ENCODE data around the gene GRPR.
"Not testable (repeated sequence)": the region's sequence is repeated elsewhere in the genome, so short reads cannot be mapped to it uniquely, and the experiment has no call there.

Gene GRPR

DNA sequence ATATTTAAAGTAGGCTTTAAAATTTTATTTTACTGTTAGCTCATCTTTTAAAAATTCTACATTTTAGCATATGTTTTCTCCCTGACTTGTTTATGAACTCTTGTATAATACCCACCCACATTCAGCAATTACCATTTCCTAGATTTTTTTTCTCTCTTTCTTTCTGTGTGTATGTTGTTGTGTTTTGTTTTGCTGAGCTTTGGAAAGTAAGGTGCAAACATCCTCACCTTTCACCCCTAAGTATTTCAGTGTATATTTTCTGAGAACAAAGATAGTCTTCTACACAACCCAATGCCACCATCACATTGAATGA lies 18.8 kb downstream of the GRPR start:
- ATAC-seq (replicated peaks): no peak
- H3K27me3 Mint-ChIP-seq: peaks cover 24 to 26% of the 10 kb centered on the region in 2 donors
- DNase-seq: no peak
- H3K4me1 Mint-ChIP-seq (ENCODE audit: low read depth in 2 of 2): peaks cover 0 to 2% of the 10 kb centered on the region in 2 donors
- H3K9me3 Mint-ChIP-seq: no peaks in the 10 kb centered on the region
- H3K36me3 Mint-ChIP-seq (ENCODE audit: insufficient read depth): no peaks in the 10 kb centered on the region
- no peak overlapping the region for H3K4me3 Mint-ChIP-seq
- no peak overlapping the region for H3K27ac Mint-ChIP-seq

DNA sequence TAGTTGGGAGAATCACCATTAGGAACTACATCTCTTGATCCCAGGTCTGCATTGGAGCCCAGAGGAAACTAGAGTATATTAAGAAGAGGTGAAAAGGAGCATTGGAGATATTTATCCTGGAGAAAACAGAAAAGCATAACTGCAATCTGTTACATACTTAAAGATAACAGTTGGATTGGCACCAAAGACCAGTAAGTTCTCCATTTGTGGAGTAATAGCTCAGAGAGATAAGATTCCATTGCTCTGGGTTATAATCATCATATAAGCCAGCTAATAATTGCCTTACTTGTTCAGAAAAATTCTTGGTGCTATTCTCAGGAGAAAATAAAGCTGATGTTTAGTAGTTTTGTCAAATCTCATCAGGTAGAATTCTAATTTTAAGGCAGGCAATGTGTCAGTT lies 20.6 kb downstream of the GRPR start:
- Mint-ChIP-seq H3K27me3 (peaks cover 24 to 26% of the 10 kb centered on the region in 2 donors), H3K4me3 (no peak overlapping the region), H3K27ac (no peak overlapping the region), H3K4me1 (ENCODE audit: low read depth in 2 of 2) (peaks cover 0 to 2% of the 10 kb centered on the region in 2 donors), H3K9me3 (no peaks in the 10 kb centered on the region), H3K36me3 (ENCODE audit: insufficient read depth) (no peaks in the 10 kb centered on the region)
- no peak for ATAC-seq (replicated peaks)
- no peak for DNase-seq

DNA sequence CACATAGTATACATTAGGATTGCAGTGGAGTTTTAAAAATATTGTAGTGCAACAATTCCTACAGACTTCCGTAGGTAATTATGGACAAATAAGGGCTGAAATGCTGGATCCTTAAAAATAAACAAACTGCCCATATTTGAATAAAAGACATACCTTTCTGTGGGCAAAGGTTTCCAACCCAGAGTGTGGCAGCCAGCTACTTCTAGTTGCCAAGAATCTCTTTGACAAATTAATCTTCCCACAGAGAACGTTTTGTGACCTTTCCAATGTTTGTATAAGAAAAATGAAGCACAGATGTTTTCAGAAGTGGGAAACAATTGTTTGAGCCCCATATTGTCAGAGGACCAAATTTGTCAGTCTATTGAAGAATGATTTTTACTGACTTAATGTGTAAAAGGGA lies 21.1 kb downstream of the GRPR start:
- H3K27ac Mint-ChIP-seq: no peak overlapping the region
- no peaks in the 10 kb centered on the region for H3K9me3 Mint-ChIP-seq
- DNase-seq (no peak), ATAC-seq (replicated peaks) (no peak)
- H3K4me1 Mint-ChIP-seq (ENCODE audit: low read depth in 2 of 2): peaks cover 0 to 2% of the 10 kb centered on the region in 2 donors
- no peak overlapping the region for H3K4me3 Mint-ChIP-seq
- no peaks in the 10 kb centered on the region for H3K36me3 Mint-ChIP-seq (ENCODE audit: insufficient read depth)
- H3K27me3 Mint-ChIP-seq: peaks cover 24 to 26% of the 10 kb centered on the region in 2 donors

DNA sequence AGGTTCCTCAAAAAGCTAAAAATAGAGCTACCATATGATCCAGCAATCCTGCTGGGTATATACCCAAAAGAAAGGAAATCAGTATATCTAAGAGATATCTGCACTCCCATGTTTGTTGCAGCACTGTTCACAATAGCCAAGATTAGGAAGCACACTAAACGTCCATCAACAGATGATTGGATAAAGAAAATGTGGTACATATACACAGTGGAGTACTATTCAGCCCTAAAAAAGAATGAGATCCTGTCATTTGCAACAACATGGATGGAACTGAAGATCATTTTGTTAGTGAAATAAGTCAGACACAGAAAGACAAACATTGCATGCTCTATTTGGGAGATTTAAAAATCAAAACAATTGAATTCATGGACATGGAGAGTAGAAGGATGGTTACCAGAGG lies 21.7 kb downstream of the GRPR start:
- ATAC-seq (replicated peaks); H3K4me1 Mint-ChIP-seq (ENCODE audit: low read depth in 2 of 2); H3K36me3 Mint-ChIP-seq (ENCODE audit: insufficient read depth); H3K9me3 Mint-ChIP-seq; H3K4me3 Mint-ChIP-seq; H3K27ac Mint-ChIP-seq; DNase-seq: not testable (repeated sequence)
- peaks cover 24 to 26% of the 10 kb centered on the region in 2 donors for H3K27me3 Mint-ChIP-seq

DNA sequence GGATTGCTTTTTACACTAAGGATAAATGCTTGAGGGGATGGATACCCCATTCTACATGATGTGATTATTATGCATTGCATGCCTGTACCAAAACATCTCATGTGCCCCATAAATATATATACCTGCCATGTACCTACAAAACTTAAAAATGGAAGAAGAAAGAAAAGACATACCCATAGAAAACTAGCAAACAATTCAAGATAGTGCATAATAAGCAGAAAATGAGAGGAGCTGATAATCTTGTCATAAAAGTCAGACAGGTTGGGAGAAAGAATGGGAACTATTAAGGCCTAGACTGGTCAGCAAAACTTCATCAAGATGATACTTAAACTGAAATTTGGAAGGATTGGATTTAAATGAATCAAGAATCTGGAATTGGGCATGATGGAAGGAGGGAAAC lies 22.3 kb downstream of the GRPR start:
- Mint-ChIP-seq H3K27ac (no peak overlapping the region), H3K4me1 (ENCODE audit: low read depth in 2 of 2) (peaks cover 0 to 1% of the 10 kb centered on the region in 2 donors), H3K27me3 (peaks cover 24 to 26% of the 10 kb centered on the region in 2 donors), H3K36me3 (ENCODE audit: insufficient read depth) (no peaks in the 10 kb centered on the region), H3K4me3 (no peak overlapping the region), H3K9me3 (no peaks in the 10 kb centered on the region)
- no peak for ATAC-seq (replicated peaks)
- no peak for DNase-seq

DNA sequence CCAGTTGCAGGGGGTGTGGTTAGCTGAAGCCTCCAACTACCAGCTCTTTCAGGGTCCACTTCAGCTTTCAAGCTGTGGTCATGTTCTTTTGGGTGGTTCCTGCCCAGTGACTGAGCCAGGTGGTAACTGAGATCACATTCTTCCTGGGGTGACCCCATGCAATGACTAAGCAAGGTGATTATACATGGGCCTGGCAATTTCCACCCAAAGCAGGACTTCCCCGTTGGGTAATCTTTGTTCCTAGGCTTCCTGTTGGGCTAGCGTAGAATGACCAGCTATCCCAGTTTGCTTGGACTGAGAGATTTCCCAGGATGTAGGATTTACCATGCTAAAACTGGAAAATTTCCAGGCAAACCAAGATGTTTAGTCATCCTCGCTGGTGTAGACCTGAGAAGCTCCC lies 25.5 kb downstream of the GRPR start:
- DNase-seq (no peak), ATAC-seq (replicated peaks) (no peak)
- no peaks in the 10 kb centered on the region for H3K36me3 Mint-ChIP-seq (ENCODE audit: insufficient read depth)
- peaks cover 11 to 14% of the 10 kb centered on the region in 2 donors for H3K27me3 Mint-ChIP-seq
- H3K4me3 Mint-ChIP-seq: no peak overlapping the region
- no peaks in the 10 kb centered on the region for H3K9me3 Mint-ChIP-seq
- no peak overlapping the region for H3K27ac Mint-ChIP-seq
- no peaks in the 10 kb centered on the region for H3K4me1 Mint-ChIP-seq (ENCODE audit: low read depth in 2 of 2)

DNA sequence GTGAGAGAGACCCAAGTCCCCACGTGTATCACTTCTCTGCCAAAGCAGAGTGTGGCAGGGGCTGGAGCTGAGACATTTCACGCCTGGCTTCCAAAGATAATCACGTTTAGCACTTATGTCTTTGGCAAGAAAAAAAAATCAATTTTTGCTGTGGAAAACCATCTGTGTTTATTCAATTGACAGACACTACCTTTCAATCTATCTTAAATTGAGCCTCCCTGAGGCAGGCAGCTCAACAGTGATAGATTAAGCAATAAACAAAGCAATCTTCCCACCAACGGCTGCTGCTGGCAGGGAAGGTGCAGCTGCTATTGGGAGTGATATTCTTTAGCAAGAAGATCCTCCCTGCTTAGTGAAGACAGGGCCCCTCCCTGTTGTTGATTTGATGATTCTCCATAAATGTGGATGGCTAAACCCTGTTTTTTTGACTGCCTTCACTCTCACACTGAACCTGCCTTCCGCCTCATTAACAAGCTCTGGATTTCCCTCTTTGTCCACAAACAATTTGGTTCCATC lies 32.3 kb downstream of the GRPR start:
- ATAC-seq (replicated peaks) (no peak), DNase-seq (no peak)
- Mint-ChIP-seq H3K27me3 (no peaks in the 10 kb centered on the region), H3K4me1 (ENCODE audit: low read depth in 2 of 2) (no peaks in the 10 kb centered on the region), H3K36me3 (ENCODE audit: insufficient read depth) (no peaks in the 10 kb centered on the region), H3K9me3 (no peaks in the 10 kb centered on the region), H3K27ac (no peak overlapping the region), H3K4me3 (no peak overlapping the region)

DNA sequence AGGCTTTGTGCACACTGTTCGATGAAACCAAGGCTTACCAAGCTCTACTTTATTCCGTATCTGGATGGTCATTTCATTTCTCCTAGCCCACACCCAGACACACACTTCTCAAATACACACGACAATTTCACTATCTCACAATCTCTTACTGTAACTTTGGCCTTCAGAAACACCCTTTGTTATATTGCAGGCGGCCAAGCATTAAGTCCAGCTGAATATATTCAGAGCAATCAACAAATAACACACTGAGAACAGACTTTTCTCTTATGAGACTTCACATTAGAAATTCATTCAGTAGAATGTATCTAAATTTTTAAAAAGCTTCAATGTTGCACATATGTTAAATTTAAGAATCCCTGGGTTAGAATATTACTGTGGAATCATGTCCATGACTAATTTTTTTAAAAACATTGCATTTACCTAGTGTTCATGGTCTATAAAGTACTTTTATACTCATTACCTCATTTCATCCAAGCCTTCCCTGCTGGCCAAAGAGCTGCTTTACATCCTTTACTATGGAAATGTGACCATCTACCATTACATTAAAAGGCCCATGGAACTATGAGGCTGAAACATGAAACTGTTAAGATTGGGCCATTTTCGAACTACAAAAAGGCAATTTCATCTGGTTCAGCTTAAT lies 33.4 kb downstream of the GRPR start:
- H3K27ac Mint-ChIP-seq: no peak overlapping the region
- DNase-seq (no peak), ATAC-seq (replicated peaks) (no peak)
- no peaks in the 10 kb centered on the region for H3K27me3 Mint-ChIP-seq
- no peaks in the 10 kb centered on the region for H3K4me1 Mint-ChIP-seq (ENCODE audit: low read depth in 2 of 2)
- H3K36me3 Mint-ChIP-seq (ENCODE audit: insufficient read depth): no peaks in the 10 kb centered on the region
- H3K9me3 Mint-ChIP-seq: no peaks in the 10 kb centered on the region
- H3K4me3 Mint-ChIP-seq: no peak overlapping the region

DNA sequence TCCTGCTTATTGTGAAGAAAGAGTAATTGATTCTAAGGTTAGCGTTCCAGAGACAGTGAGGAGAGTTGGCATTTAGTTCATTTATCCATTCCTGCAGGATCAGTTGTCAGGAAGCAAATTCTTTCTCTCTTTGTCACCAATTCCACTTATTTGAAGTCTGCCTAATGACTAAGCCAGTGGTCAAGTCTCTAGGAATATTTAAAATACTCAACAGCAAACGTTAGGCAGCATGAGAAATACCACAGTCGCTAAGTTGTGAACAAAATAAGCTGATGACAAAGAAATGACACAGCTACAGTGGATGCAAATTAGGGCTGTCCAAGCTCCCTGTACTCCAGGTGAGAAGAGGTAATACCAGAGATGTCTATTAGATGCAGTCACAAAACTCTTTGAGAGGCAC lies 37.4 kb downstream of the GRPR start:
- Mint-ChIP-seq H3K36me3 (ENCODE audit: insufficient read depth) (no peaks in the 10 kb centered on the region), H3K4me3 (no peak overlapping the region), H3K9me3 (no peaks in the 10 kb centered on the region), H3K27me3 (peaks cover 7 to 17% of the 10 kb centered on the region in 2 donors), H3K27ac (no peak overlapping the region), H3K4me1 (ENCODE audit: low read depth in 2 of 2) (no peaks in the 10 kb centered on the region)
- no peak for DNase-seq
- ATAC-seq (replicated peaks): no peak

DNA sequence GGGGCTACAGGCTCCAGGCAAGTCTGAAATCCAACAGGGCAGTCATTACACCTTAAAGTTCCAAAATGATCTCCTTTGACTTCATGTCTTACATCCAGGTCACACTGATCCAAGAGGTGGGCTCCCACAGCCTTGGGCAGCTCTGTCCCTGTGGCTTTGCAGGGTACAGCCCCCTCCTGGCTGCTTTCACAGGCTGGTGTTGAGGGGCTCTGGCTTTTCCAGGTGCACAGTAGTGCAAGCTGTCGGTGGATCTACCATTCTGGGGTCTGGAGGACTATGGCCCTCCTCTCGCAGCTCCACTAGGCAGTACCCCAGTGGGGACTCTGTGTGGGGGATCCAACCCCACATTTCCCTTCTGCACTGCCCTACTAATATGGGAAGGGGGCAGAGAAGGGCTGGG lies 37.8 kb downstream of the GRPR start:
- H3K27ac Mint-ChIP-seq; H3K4me3 Mint-ChIP-seq; H3K4me1 Mint-ChIP-seq (ENCODE audit: low read depth in 2 of 2); H3K9me3 Mint-ChIP-seq; H3K36me3 Mint-ChIP-seq (ENCODE audit: insufficient read depth); ATAC-seq (replicated peaks); DNase-seq: not testable (repeated sequence)
- peaks cover 7 to 17% of the 10 kb centered on the region in 2 donors for H3K27me3 Mint-ChIP-seq

DNA sequence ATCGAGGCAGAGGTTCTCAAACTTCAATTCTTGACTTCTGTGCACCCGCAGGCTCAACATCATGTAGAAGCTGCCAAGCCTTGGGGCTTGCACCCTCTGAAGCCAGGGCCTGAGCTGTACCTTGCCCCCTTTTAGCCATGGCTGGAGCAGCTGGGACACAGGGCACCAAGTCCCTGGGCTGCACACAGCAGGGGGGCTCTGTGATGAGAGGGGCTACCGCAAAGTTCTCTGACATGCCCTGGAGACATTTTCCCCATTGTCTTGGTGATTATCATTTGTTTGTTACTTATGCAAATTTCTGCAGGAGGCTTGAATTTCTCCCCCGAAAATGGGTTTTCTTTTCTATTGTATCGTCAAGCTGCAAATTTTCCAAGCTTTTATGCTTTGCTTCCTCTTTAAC lies 39.0 kb downstream of the GRPR start:
- ATAC-seq (replicated peaks) (no peak), DNase-seq (no peak)
- Mint-ChIP-seq H3K36me3 (ENCODE audit: insufficient read depth) (no peaks in the 10 kb centered on the region), H3K27ac (no peak overlapping the region), H3K27me3 (peaks cover 7 to 17% of the 10 kb centered on the region in 2 donors), H3K9me3 (no peaks in the 10 kb centered on the region), H3K4me3 (no peak overlapping the region), H3K4me1 (ENCODE audit: low read depth in 2 of 2) (no peaks in the 10 kb centered on the region)

DNA sequence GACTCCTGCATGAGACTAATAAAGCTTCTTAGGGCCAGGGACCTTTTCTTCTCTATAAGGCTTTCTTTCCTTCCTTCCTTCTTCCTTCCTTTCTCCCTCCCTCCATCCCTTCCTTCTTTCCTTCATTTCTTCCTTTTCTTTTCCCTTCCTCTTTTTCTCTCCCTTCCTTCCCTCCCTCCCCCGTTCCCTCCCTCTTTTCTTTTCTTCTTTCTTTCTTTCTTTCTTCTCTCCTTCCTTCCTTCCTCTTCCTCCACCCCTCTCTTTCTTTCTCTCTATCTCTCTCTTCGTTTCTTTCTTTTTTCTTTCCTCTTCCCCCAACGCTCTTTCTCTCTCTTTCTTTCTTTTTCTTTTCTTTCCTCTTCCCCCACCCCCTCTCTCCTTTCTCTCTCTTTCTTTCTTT lies 41.4 kb downstream of the GRPR start:
- peaks cover 17 to 22% of the 10 kb centered on the region in 2 donors for H3K27me3 Mint-ChIP-seq
- DNase-seq (no peak), ATAC-seq (replicated peaks) (no peak)
- no peak overlapping the region for H3K4me3 Mint-ChIP-seq
- no peaks in the 10 kb centered on the region for H3K4me1 Mint-ChIP-seq (ENCODE audit: low read depth in 2 of 2)
- no peaks in the 10 kb centered on the region for H3K36me3 Mint-ChIP-seq (ENCODE audit: insufficient read depth)
- no peaks in the 10 kb centered on the region for H3K9me3 Mint-ChIP-seq
- no peak overlapping the region for H3K27ac Mint-ChIP-seq

DNA sequence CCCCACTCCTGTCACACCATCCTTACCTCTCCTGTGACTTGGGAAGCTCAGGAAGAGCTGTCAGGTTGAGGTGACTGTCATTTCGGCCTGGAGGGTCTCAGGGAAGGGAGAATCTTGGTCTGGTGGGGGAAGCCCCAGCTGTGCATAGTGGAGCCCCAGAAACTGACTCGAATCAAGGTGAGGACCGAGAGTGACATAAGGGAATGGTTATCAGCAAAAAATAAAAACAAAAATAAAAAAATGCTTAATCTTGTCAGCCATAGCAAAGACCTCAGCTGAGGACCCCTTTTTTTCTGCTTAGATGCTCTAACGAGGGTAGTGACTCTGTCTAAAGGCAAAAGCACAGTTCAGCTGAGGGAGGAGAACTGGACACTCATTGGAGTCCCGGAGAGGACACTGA lies 43.8 kb downstream of the GRPR start, which contains the start of gene MAGEB17:
TSS of gene MAGEB17 (plus strand) at position 301 of the 400 bp plus-strand sequence. CDS start 2,902 bp downstream, outside the sequence.
- Mint-ChIP-seq H3K4me1 (ENCODE audit: low read depth in 2 of 2) (no peaks in the 10 kb centered on the region), H3K36me3 (ENCODE audit: insufficient read depth) (no peaks in the 10 kb centered on the region), H3K27ac (no peak within 1 kb of the TSS), H3K4me3 (no peak within 1 kb of the TSS), H3K27me3 (peaks cover 22% of the 10 kb centered on the region in 2 donors), H3K9me3 (no peaks in the 10 kb centered on the region)
- ATAC-seq (replicated peaks): no peak
- no peak for DNase-seq

DNA sequence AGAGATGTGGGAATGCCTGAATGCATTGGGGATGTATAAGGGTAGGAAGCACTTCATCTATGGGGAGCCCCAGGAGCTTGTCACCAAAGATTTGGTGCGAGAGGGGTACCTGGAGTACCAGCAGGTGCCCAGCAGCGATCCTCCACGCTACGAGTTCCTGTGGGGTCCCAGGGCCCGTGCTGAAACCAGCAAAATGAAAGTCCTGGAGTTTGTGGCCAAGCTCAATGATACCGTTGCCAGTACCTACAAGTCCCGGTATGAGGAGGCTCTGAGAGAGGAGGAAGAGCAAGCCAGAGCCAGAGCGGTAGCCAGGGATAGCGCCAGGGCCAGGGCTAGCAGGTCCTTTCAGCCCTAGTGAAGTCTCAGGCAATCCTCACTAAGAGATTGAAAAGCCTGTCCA lies 47.7 kb downstream of the GRPR start:
- H3K4me1 Mint-ChIP-seq (ENCODE audit: low read depth in 2 of 2): no peaks in the 10 kb centered on the region
- no peak overlapping the region for H3K4me3 Mint-ChIP-seq
- H3K36me3 Mint-ChIP-seq (ENCODE audit: insufficient read depth): no peaks in the 10 kb centered on the region
- DNase-seq: no peak
- no peaks in the 10 kb centered on the region for H3K9me3 Mint-ChIP-seq
- no peak overlapping the region for H3K27ac Mint-ChIP-seq
- no peak for ATAC-seq (replicated peaks)
- H3K27me3 Mint-ChIP-seq: peaks cover 5 to 24% of the 10 kb centered on the region in 2 donors

Measured in effector memory CD8-positive, alpha-beta T cell (primary cell).